CD4-positive, alpha-beta memory T cell (primary cell): ENCODE measurements around the gene TTC34. TPM values are rescaled to one million over a fixed set of nuclear protein-coding genes. Genes with fewer than 3 reads are reported as not detected.
A peak's percentile ranks its signal among the peaks of the same experiment; 100 is the strongest.

Experiments used
- CTCF ChIA-PET: fragments of 350-600 bp; sonication (Branson Sonifier 250); formaldehyde crosslinking; loops from one replicate; lab custom pipeline; 2021; ENCODE audit warnings: inconsistent platforms; ENCODE audit not compliant: partially characterized antibody; lab: Charles Lee
- POLR2A ChIA-PET: fragments of 350-600 bp; sonication (Branson Sonifier 250); formaldehyde crosslinking; loops from one replicate; lab custom pipeline; 2021; ENCODE audit not compliant: partially characterized antibody; lab: Charles Lee
- DNase-seq, 5 donors: peaks; one replicate each; pipeline versions ENCODE4 v3.0.0 to v3.0.0-alpha.2; 2020 to 2022; ENCODE audit warnings: mixed read lengths in 1 of 5
- H3K27ac ChIP-seq: one replicate; pipeline ENCODE4 v1.7.0; 2013; ENCODE audit warnings: low read depth, low read length
- H3K27me3 ChIP-seq: 2 replicates; pipeline ENCODE4 v1.7.0; 2013; ENCODE audit warnings: mild to moderate bottlenecking, low read length, moderate library complexity; ENCODE audit not compliant: insufficient read depth
- H3K36me3 ChIP-seq: 2 replicates; pipeline ENCODE4 v1.7.0; 2013; ENCODE audit warnings: mild to moderate bottlenecking, low read length, moderate library complexity; ENCODE audit not compliant: insufficient read depth
- H3K4me1 ChIP-seq: 2 replicates; pipeline ENCODE4 v1.7.0; 2013; ENCODE audit warnings: mild to moderate bottlenecking, low read length, moderate library complexity; ENCODE audit not compliant: insufficient read depth
- H3K4me3 ChIP-seq, 2 donors: one replicate each; pipeline ENCODE4 v1.7.0; 2013; ENCODE audit warnings: low read length in 2 of 2, mild to moderate bottlenecking in 1 of 2
- H3K9me3 ChIP-seq, 2 donors: one replicate each; pipeline ENCODE4 v1.7.0; 2013; ENCODE audit warnings: low read length in 2 of 2, control low read depth in 1 of 2; ENCODE audit not compliant: control insufficient read depth in 1 of 2
- H3K27ac Mint-ChIP-seq, 7 donors: one replicate each; pipeline ENCODE4 v1.8.0; 2020 to 2021; ENCODE audit warnings: mixed read lengths in 7 of 7, mild to moderate bottlenecking in 6 of 7, inconsistent platforms in 3 of 7, moderate library complexity in 3 of 7
- H3K27me3 Mint-ChIP-seq, 2 donors: one replicate each; pipeline ENCODE4 v1.8.0; 2020 to 2021; ENCODE audit warnings: mixed read lengths in 2 of 2
- H3K36me3 Mint-ChIP-seq, 2 donors: one replicate each; pipeline ENCODE4 v1.8.0; 2020 to 2021; ENCODE audit warnings: mixed read lengths in 2 of 2, inconsistent platforms in 1 of 2, mild to moderate bottlenecking in 1 of 2
- H3K4me1 Mint-ChIP-seq, 4 donors: one replicate each; pipeline ENCODE4 v1.8.0; 2020 to 2021; ENCODE audit warnings: mixed read lengths in 4 of 4, mild to moderate bottlenecking in 1 of 4
- H3K4me3 Mint-ChIP-seq, 8 donors: one replicate each; pipeline ENCODE4 v1.8.0; 2020 to 2021; ENCODE audit warnings: mixed read lengths in 8 of 8, mild to moderate bottlenecking in 7 of 8, moderate library complexity in 6 of 8, inconsistent platforms in 3 of 8
- H3K9me3 Mint-ChIP-seq, 8 donors: one replicate each; pipeline ENCODE4 v1.8.0; 2020 to 2021; ENCODE audit warnings: mixed read lengths in 8 of 8, mild to moderate bottlenecking in 5 of 8, inconsistent platforms in 3 of 8, moderate library complexity in 1 of 8
- intact Hi-C: fragments of 100-400 bp; cut with micrococcal nuclease; formaldehyde crosslinking; loops from one replicate; pipeline ENCODE4 v1.15.1; 2023
- polyA plus RNA-seq, 2 donors: library from polyadenylated mRNA; unstranded; fragments of 300-500 nt; fragmentation: Illumina TruSeq; gene quantifications; one replicate each; pipeline ENCODE4 v1.2.3, GENCODE V29; 2021
- total RNA-seq, 2 experiments: library from RNA; stranded (reverse); gene quantifications; one replicate each; pipeline ENCODE4 v1.2.3, GENCODE V29; 2021

The TTC34 gene
- total and polyA plus RNA-seq, 4 experiments from 2014 or later, result 0.06 to 4.9 (median 4.8) TPM; not detected in 1

- Mint-ChIP-seq H3K4me3 (peak overlapping the region in 1 of 8 donors; percentile 39), H3K4me1 (peaks cover 3 to 8% (median 4%) of the 10 kb centered on the region in 4 donors), H3K27ac (no peak overlapping the region), H3K36me3 (no peaks in the 10 kb centered on the region), H3K9me3 (peaks cover 0 to 5% (median 0%) of the 10 kb centered on the region in 8 donors), H3K27me3 (peaks cover 8 to 19% of the 10 kb centered on the region in 2 donors)
- Histone ChIP-seq H3K27ac (no peak overlapping the region), H3K36me3 (no peaks in the 10 kb centered on the region), H3K4me1 (no peaks in the 10 kb centered on the region), H3K27me3 (peaks cover 9% of the 10 kb centered on the region), H3K9me3 (no peaks in the 10 kb centered on the region), H3K4me3 (no peak overlapping the region)
- ChIA-PET CTCF (no interaction called here), POLR2A (no interaction called here)
- DNase-seq, result no peak
- intact Hi-C loops, result no loop called here
Observed at GRCh38 chr1:2632051-2632430, 169.5 kb downstream of the TTC34 start.

- no peak for DNase-seq
- Mint-ChIP-seq H3K9me3 (peaks cover 0 to 5% (median 0%) of the 10 kb centered on the region in 8 donors), H3K4me1 (peaks cover 2 to 8% (median 3%) of the 10 kb centered on the region in 4 donors), H3K4me3 (peak overlapping the region in 1 of 8 donors; percentile 20), H3K27me3 (peaks cover 10 to 21% of the 10 kb centered on the region in 2 donors), H3K27ac (no peak overlapping the region), H3K36me3 (no peaks in the 10 kb centered on the region)
- intact Hi-C loops, result no loop called here
- Histone ChIP-seq H3K27me3 (peaks cover 9% of the 10 kb centered on the region), H3K4me3 (no peak overlapping the region), H3K36me3 (no peaks in the 10 kb centered on the region), H3K9me3 (no peaks in the 10 kb centered on the region), H3K4me1 (no peaks in the 10 kb centered on the region), H3K27ac (no peak overlapping the region)
- ChIA-PET CTCF (no interaction called here), POLR2A (no interaction called here)
Observed at GRCh38 chr1:2631136-2632050, 170.1 kb downstream of the TTC34 start.

GRCh38 chr1:2630498-2631135 lies 170.9 kb downstream of the TTC34 start:
- Mint-ChIP-seq H3K4me1 (peaks cover 0 to 8% (median 3%) of the 10 kb centered on the region in 4 donors), H3K27ac (peak overlapping the region in 2 of 7 donors; percentile 59 to 67), H3K9me3 (peaks cover 0 to 5% (median under 1%) of the 10 kb centered on the region in 8 donors), H3K4me3 (peak overlapping the region in 1 of 8 donors; percentile 40), H3K27me3 (peaks cover 16 to 29% of the 10 kb centered on the region in 2 donors), H3K36me3 (no peaks in the 10 kb centered on the region)
- Histone ChIP-seq H3K4me1 (no peaks in the 10 kb centered on the region), H3K4me3 (no peak overlapping the region), H3K27me3 (peaks cover 9% of the 10 kb centered on the region), H3K36me3 (no peaks in the 10 kb centered on the region), H3K9me3 (no peaks in the 10 kb centered on the region), H3K27ac (no peak overlapping the region)
- intact Hi-C loops, result no loop called here
- ChIA-PET CTCF (no interaction called here), POLR2A (no interaction called here)
- DNase-seq, result no peak

GRCh38 chr1:2629627-2630497 lies 171.6 kb downstream of the TTC34 start:
- no peaks in the 10 kb centered on the region for H3K36me3 ChIP-seq
- no peaks in the 10 kb centered on the region for H3K9me3 ChIP-seq
- no peak overlapping the region for H3K27ac ChIP-seq
- peaks cover 9% of the 10 kb centered on the region for H3K27me3 ChIP-seq
- intact Hi-C loops, result no loop called here
- H3K27ac Mint-ChIP-seq, result peak overlapping the region in 2 of 7 donors; percentile 59 to 60
- no peak overlapping the region for H3K4me3 ChIP-seq
- no peak for DNase-seq
- POLR2A ChIA-PET, result no interaction called here
- CTCF ChIA-PET, result no interaction called here
- H3K27me3 Mint-ChIP-seq, result peaks cover 18 to 30% of the 10 kb centered on the region in 2 donors
- peaks cover 0 to 8% (median 3%) of the 10 kb centered on the region in 4 donors for H3K4me1 Mint-ChIP-seq
- no peaks in the 10 kb centered on the region for H3K4me1 ChIP-seq
- peaks cover 0 to 5% (median under 1%) of the 10 kb centered on the region in 8 donors for H3K9me3 Mint-ChIP-seq
- no peaks in the 10 kb centered on the region for H3K36me3 Mint-ChIP-seq
- peak overlapping the region in 3 of 8 donors; percentile 25 to 45 (median 36) for H3K4me3 Mint-ChIP-seq

GRCh38 chr1:2628933-2629626 lies 172.4 kb downstream of the TTC34 start:
- peaks cover 22 to 32% of the 10 kb centered on the region in 2 donors for H3K27me3 Mint-ChIP-seq

GRCh38 chr1:2628191-2628932 lies 173.1 kb downstream of the TTC34 start:
- Mint-ChIP-seq H3K27ac (no peak overlapping the region), H3K4me3 (peak overlapping the region in 1 of 8 donors; percentile 28), H3K4me1 (peaks cover under 1 to 10% (median 5%) of the 10 kb centered on the region in 4 donors), H3K36me3 (no peaks in the 10 kb centered on the region), H3K27me3 (peaks cover 22 to 32% of the 10 kb centered on the region in 2 donors), H3K9me3 (peaks cover 0 to 5% (median under 1%) of the 10 kb centered on the region in 8 donors)
- DNase-seq, result no peak
- Histone ChIP-seq H3K27me3 (peaks cover 9% of the 10 kb centered on the region), H3K4me3 (no peak overlapping the region), H3K4me1 (no peaks in the 10 kb centered on the region), H3K27ac (no peak overlapping the region), H3K9me3 (no peaks in the 10 kb centered on the region), H3K36me3 (no peaks in the 10 kb centered on the region)
- POLR2A ChIA-PET, result interaction anchor here (1.7 kb wide), 1 partner anchor 43 kb away, joined by 4 read pairs; the partner anchor contains the start of gene PRXL2B
- CTCF ChIA-PET, result no interaction called here
- intact Hi-C loops, result no loop called here

More at GRCh38 chr1:2628933-2629626, 172.4 kb downstream of the TTC34 start:
- CTCF ChIA-PET, result no interaction called here
- H3K4me3 Mint-ChIP-seq, result no peak overlapping the region
- no peak overlapping the region for H3K27ac Mint-ChIP-seq
- POLR2A ChIA-PET, result interaction anchor here (1.7 kb wide), 1 partner anchor 43 kb away, joined by 4 read pairs; the partner anchor contains the start of gene PRXL2B
- H3K36me3 Mint-ChIP-seq, result no peaks in the 10 kb centered on the region
- H3K9me3 Mint-ChIP-seq, result peaks cover 0 to 5% (median under 1%) of the 10 kb centered on the region in 8 donors
- Histone ChIP-seq H3K9me3 (no peaks in the 10 kb centered on the region), H3K27ac (no peak overlapping the region), H3K4me3 (no peak overlapping the region), H3K36me3 (no peaks in the 10 kb centered on the region), H3K27me3 (peaks cover 9% of the 10 kb centered on the region), H3K4me1 (no peaks in the 10 kb centered on the region)
- intact Hi-C loops, result no loop called here
- DNase-seq, result no peak
- H3K4me1 Mint-ChIP-seq, result peaks cover 0 to 8% (median 3%) of the 10 kb centered on the region in 4 donors
